T-helper 17 cell (primary cell): Measurements from ENCODE around the gene UBQLN4. TPM values are rescaled to one million over a fixed set of nuclear protein-coding genes. Genes with fewer than 3 reads are reported as not detected.
A peak's percentile ranks its signal among the peaks of the same experiment; 100 is the strongest.
"Not testable (repeated sequence)": the region's sequence is repeated elsewhere in the genome, so short reads cannot be mapped to it uniquely, and the experiment has no call there.

ENCODE experiments used
- ATAC-seq: fragments of 150-1000 bp; cut with Tn5 transposase; 2 replicates; pipeline ENCODE4 v1.10.0; 2021; ENCODE audit warnings: mild to moderate bottlenecking, moderate library complexity
- DNase-seq, 3 donors: peaks; one replicate each; pipeline versions ENCODE4 v3.0.0 to v3.0.0-alpha.2; 2020 to 2021
- H3K9me3 ChIP-seq: one replicate; pipeline ENCODE4 v1.7.0; 2013; ENCODE audit warnings: low read length, mild to moderate bottlenecking; ENCODE audit not compliant: control insufficient read depth, poor library complexity, severe bottlenecking
- H3K27ac Mint-ChIP-seq: one replicate; pipeline ENCODE4 v1.8.0; 2022; ENCODE audit warnings: mild to moderate bottlenecking, moderate library complexity, mixed read lengths
- H3K27me3 Mint-ChIP-seq: one replicate; pipeline ENCODE4 v1.8.0; 2022; ENCODE audit warnings: mixed read lengths
- H3K36me3 Mint-ChIP-seq: one replicate; pipeline ENCODE4 v1.8.0; 2022; ENCODE audit warnings: low read depth, mixed read lengths
- H3K4me1 Mint-ChIP-seq: one replicate; pipeline ENCODE4 v1.8.0; 2022; ENCODE audit warnings: mild to moderate bottlenecking, mixed read lengths
- H3K4me3 Mint-ChIP-seq: one replicate; pipeline ENCODE4 v1.8.0; 2022; ENCODE audit warnings: mild to moderate bottlenecking, moderate library complexity, mixed read lengths
- total RNA-seq, 4 donors: library from RNA in 2 of 4; stranded (reverse) in 2 of 4; gene quantifications; one replicate each; pipeline ENCODE4 v1.2.3 and lab custom pipeline; 2022 to 2026

UBQLN4 gene
- total RNA-seq, 2 donors from 2014 or later = 21.9 to 22.7 TPM

GRCh38 chr1:156045076-156045475 lies 8.5 kb downstream of the UBQLN4 start:
- Mint-ChIP-seq H3K27me3 (no peaks in the 10 kb centered on the region), H3K36me3 (peaks cover 9% of the 10 kb centered on the region), H3K27ac (peak overlapping the region; percentile 91), H3K4me3 (peak overlapping the region; percentile 78), H3K4me1 (peaks cover 15% of the 10 kb centered on the region)
- no peaks in the 10 kb centered on the region for H3K9me3 ChIP-seq
- no peak for DNase-seq
- peak; percentile 76 for ATAC-seq

GRCh38 chr1:156042828-156043227 lies 10.8 kb downstream of the UBQLN4 start:
- ATAC-seq (no peak), DNase-seq (no peak)
- no peaks in the 10 kb centered on the region for H3K27me3 Mint-ChIP-seq
- H3K27ac Mint-ChIP-seq = peak overlapping the region; percentile 49
- H3K36me3 Mint-ChIP-seq = peaks cover 5% of the 10 kb centered on the region
- no peaks in the 10 kb centered on the region for H3K9me3 ChIP-seq
- H3K4me1 Mint-ChIP-seq = peaks cover 13% of the 10 kb centered on the region
- H3K4me3 Mint-ChIP-seq = no peak overlapping the region

GRCh38 chr1:156034991-156035390 lies 18.6 kb downstream of the UBQLN4 start:
- not testable (repeated sequence) for H3K4me3 Mint-ChIP-seq, H3K4me1 Mint-ChIP-seq, H3K27me3 Mint-ChIP-seq, H3K9me3 ChIP-seq, DNase-seq, H3K36me3 Mint-ChIP-seq, ATAC-seq, H3K27ac Mint-ChIP-seq

- Mint-ChIP-seq H3K4me1 (no peaks in the 10 kb centered on the region), H3K4me3 (no peak overlapping the region), H3K27ac (no peak overlapping the region), H3K27me3 (no peaks in the 10 kb centered on the region), H3K36me3 (peaks cover 3% of the 10 kb centered on the region)
- no peaks in the 10 kb centered on the region for H3K9me3 ChIP-seq
- no peak for DNase-seq
- no peak for ATAC-seq
Observed at GRCh38 chr1:156033011-156033410, 20.6 kb downstream of the UBQLN4 start.

- H3K9me3 ChIP-seq = no peaks in the 10 kb centered on the region
- Mint-ChIP-seq H3K4me3 (no peak overlapping the region), H3K27me3 (no peaks in the 10 kb centered on the region), H3K4me1 (peaks cover 8% of the 10 kb centered on the region), H3K36me3 (peaks cover 3% of the 10 kb centered on the region), H3K27ac (no peak overlapping the region)
- DNase-seq = no peak
- no peak for ATAC-seq
Observed at GRCh38 chr1:156026588-156026987, 27.0 kb downstream of the UBQLN4 start.

- peak; percentile 85 for ATAC-seq
- peak in 1 of 3 donors; percentile 17 for DNase-seq
- H3K27ac Mint-ChIP-seq = no peak overlapping the region
- peaks cover 3% of the 10 kb centered on the region for H3K36me3 Mint-ChIP-seq
- no peaks in the 10 kb centered on the region for H3K9me3 ChIP-seq
- no peaks in the 10 kb centered on the region for H3K27me3 Mint-ChIP-seq
- H3K4me1 Mint-ChIP-seq = peaks cover 8% of the 10 kb centered on the region
- no peak overlapping the region for H3K4me3 Mint-ChIP-seq
Observed at GRCh38 chr1:156025876-156026275, 27.7 kb downstream of the UBQLN4 start.

DNA sequence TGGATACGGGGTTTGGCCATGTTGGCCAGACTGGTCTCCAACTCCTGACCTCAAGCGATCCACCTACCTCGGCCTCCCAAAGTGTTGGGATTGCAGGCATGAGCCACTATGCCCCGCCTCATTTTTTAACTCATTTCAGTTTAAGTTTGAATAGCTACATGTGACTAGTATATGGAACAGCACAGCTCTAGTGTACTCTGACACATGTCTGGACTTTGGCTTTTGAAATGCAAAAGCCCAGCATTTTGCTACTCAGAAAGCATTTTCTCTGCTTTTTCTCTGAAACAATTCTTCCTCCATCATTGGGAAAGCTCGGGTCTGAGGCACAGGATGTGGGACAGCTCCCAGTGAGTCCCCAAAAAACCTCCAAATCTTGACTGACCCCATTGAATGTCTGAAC lies 28.8 kb downstream of the UBQLN4 start:
- Mint-ChIP-seq H3K4me1 (peaks cover 13% of the 10 kb centered on the region), H3K27me3 (no peaks in the 10 kb centered on the region), H3K36me3 (peaks cover 3% of the 10 kb centered on the region), H3K27ac (no peak overlapping the region), H3K4me3 (no peak overlapping the region)
- DNase-seq = no peak
- no peaks in the 10 kb centered on the region for H3K9me3 ChIP-seq
- no peak for ATAC-seq

DNA sequence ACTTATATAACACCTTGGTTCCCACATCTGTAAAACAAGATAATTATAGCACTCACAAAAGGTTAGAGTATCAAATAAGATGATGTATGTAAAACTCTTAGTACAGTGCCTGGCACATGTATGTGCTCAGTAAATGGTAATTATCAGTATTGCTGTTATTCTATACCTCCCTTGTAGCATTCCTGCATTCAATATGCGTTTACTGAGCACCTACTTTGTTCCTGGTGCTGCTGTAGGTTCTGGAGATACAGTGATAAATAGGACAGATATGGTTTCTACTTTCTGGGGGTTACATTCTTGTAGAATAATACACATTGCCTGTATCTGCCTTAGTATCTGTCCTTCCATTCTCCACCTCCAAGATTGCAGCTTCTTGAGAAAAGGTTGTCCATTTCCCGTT lies 31.6 kb downstream of the UBQLN4 start:
- peaks cover 23% of the 10 kb centered on the region for H3K4me1 Mint-ChIP-seq
- ATAC-seq (no peak), DNase-seq (no peak)
- H3K4me3 Mint-ChIP-seq = peak overlapping the region; percentile 72
- H3K27me3 Mint-ChIP-seq = no peaks in the 10 kb centered on the region
- peaks cover 7% of the 10 kb centered on the region for H3K36me3 Mint-ChIP-seq
- H3K9me3 ChIP-seq = no peaks in the 10 kb centered on the region
- peak overlapping the region; percentile 27 for H3K27ac Mint-ChIP-seq

GRCh38 chr1:156021093-156021428 lies 32.5 kb downstream of the UBQLN4 start:
- DNase-seq = no peak
- Mint-ChIP-seq H3K36me3 (peaks cover 8% of the 10 kb centered on the region), H3K27me3 (no peaks in the 10 kb centered on the region), H3K4me1 (peaks cover 23% of the 10 kb centered on the region), H3K4me3 (peak overlapping the region; percentile 96), H3K27ac (peak overlapping the region; percentile 93)
- H3K9me3 ChIP-seq = no peaks in the 10 kb centered on the region
- no peak for ATAC-seq

DNA sequence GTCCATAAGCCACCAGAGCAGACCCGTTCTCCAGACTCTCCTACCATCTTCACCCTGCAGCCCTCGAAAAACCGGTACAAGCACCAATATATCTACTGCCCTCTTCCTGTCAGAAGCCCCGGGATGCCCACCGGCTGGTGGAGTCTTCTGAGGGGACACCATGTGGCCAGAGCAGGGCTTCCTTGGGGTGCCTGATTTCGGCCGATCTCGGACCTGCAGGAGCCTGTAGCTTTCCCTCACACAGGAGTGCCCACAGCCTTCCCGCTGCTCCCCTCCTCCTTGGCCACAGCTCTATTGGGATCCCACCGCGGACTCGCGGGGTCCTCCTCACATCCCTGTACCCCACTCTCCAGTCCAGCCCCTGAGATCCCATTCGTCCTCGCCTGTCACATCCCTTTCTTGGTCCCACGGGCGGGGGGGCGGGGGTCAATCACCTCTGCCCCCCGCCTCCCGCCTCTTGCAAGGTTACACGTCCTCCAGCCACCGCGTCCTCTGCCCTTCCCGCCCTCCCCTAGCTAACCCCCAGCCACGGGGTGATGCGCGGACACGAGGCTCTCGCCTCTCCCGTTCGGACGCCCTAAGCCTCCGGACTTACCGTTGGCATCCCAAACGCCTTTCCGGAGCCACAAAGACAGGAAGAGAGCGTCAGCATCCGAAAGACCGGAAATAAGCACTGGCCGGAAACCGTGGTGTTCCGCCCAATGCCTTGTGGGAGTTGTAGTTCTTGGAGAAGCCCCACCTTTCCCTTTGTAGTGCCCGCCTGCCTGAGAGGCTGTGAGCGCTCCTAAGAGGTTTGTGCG lies 33.1 kb downstream of the UBQLN4 start, which contains the start of gene SSR2:
Gene SSR2, minus strand, starts transcription at position 659 of the 800 bp plus-strand sequence. CDS start 784 bp downstream, outside the sequence.
- H3K4me1 Mint-ChIP-seq = peaks cover 20% of the 10 kb centered on the region
- peak within 1 kb of the TSS; percentile 96 for H3K4me3 Mint-ChIP-seq
- ATAC-seq (peak; percentile 100), DNase-seq (peak; percentile 66 to 72 (median 67))
- peaks cover 8% of the 10 kb centered on the region for H3K36me3 Mint-ChIP-seq
- no peaks in the 10 kb centered on the region for H3K9me3 ChIP-seq
- H3K27me3 Mint-ChIP-seq = no peaks in the 10 kb centered on the region
- peak within 1 kb of the TSS; percentile 93 for H3K27ac Mint-ChIP-seq

GRCh38 chr1:156019946-156020292 lies 33.7 kb downstream of the UBQLN4 start:
- ATAC-seq (no peak), DNase-seq (no peak)
- H3K27ac Mint-ChIP-seq = peak overlapping the region; percentile 93
- peak overlapping the region; percentile 96 for H3K4me3 Mint-ChIP-seq
- H3K36me3 Mint-ChIP-seq = peaks cover 5% of the 10 kb centered on the region
- peaks cover 17% of the 10 kb centered on the region for H3K4me1 Mint-ChIP-seq
- no peaks in the 10 kb centered on the region for H3K9me3 ChIP-seq
- no peaks in the 10 kb centered on the region for H3K27me3 Mint-ChIP-seq

- no peak overlapping the region for H3K27ac Mint-ChIP-seq
- ATAC-seq = no peak
- no peaks in the 10 kb centered on the region for H3K9me3 ChIP-seq
- H3K4me3 Mint-ChIP-seq = no peak overlapping the region
- H3K4me1 Mint-ChIP-seq = peaks cover 19% of the 10 kb centered on the region
- H3K36me3 Mint-ChIP-seq = peaks cover 17% of the 10 kb centered on the region
- no peaks in the 10 kb centered on the region for H3K27me3 Mint-ChIP-seq
- DNase-seq = no peak
Observed at GRCh38 chr1:156014829-156015228, 38.8 kb downstream of the UBQLN4 start.

- H3K36me3 Mint-ChIP-seq = peaks cover 13% of the 10 kb centered on the region
- no peaks in the 10 kb centered on the region for H3K27me3 Mint-ChIP-seq
- H3K4me3 Mint-ChIP-seq = no peak overlapping the region
- no peaks in the 10 kb centered on the region for H3K9me3 ChIP-seq
- no peak for DNase-seq
- H3K27ac Mint-ChIP-seq = no peak overlapping the region
- no peak for ATAC-seq
- peaks cover 15% of the 10 kb centered on the region for H3K4me1 Mint-ChIP-seq
Observed at GRCh38 chr1:156012051-156012817, 41.4 kb downstream of the UBQLN4 start.
